Ishikawa (cell line): ENCODE measurements around the gene EXOC3L2.

Source experiments
- CEBPB ChIP-seq: IDR thresholded peaks from 2 replicates; pipeline ENCODE4 v1.6.1; 2012
- CREB1 ChIP-seq: IDR thresholded peaks from 2 replicates; pipeline ENCODE4 v1.6.1; 2012; ENCODE audit warnings: low read depth
- EGR1 ChIP-seq: IDR thresholded peaks from 2 replicates; pipeline ENCODE4 v1.6.1; 2012
- EP300 ChIP-seq: IDR thresholded peaks from 2 replicates; pipeline ENCODE4 v1.6.1; 2012; ENCODE audit warnings: borderline replicate concordance
- FOXM1 ChIP-seq: IDR thresholded peaks from 2 replicates; pipeline ENCODE4 v1.6.1; 2012; ENCODE audit warnings: low read depth, borderline replicate concordance
- MAX ChIP-seq: IDR thresholded peaks from 2 replicates; pipeline ENCODE4 v1.6.1; 2012
- NFIC ChIP-seq: IDR thresholded peaks from 2 replicates; pipeline ENCODE4 v1.6.1; 2012
- RAD21 ChIP-seq: IDR thresholded peaks from 2 replicates; pipeline ENCODE4 v1.6.1; 2012; ENCODE audit warnings: low read depth
- REST ChIP-seq: IDR thresholded peaks from 2 replicates; pipeline ENCODE4 v1.6.1; 2012; ENCODE audit warnings: low read depth, mild to moderate bottlenecking
- TAF1 ChIP-seq: IDR thresholded peaks from 2 replicates; pipeline ENCODE4 v1.6.1; 2012; ENCODE audit warnings: low read depth, mild to moderate bottlenecking
- TCF12 ChIP-seq: IDR thresholded peaks from 2 replicates; pipeline ENCODE4 v1.6.1; 2012; ENCODE audit warnings: low read depth
- TEAD4 ChIP-seq: IDR thresholded peaks from 2 replicates; pipeline ENCODE4 v1.6.1; 2012
- YY1 ChIP-seq: IDR thresholded peaks from 2 replicates; pipeline ENCODE4 v1.6.1; 2012; ENCODE audit warnings: low read depth
- ZBTB7A ChIP-seq: IDR thresholded peaks from 2 replicates; pipeline ENCODE4 v1.6.1; 2012; ENCODE audit warnings: low read depth
- TF ChIP-seq, protein P1 (sequence below): IDR thresholded peaks from 2 replicates; pipeline ENCODE4 v1.6.1; 2012

The EXOC3L2 gene

DNA sequence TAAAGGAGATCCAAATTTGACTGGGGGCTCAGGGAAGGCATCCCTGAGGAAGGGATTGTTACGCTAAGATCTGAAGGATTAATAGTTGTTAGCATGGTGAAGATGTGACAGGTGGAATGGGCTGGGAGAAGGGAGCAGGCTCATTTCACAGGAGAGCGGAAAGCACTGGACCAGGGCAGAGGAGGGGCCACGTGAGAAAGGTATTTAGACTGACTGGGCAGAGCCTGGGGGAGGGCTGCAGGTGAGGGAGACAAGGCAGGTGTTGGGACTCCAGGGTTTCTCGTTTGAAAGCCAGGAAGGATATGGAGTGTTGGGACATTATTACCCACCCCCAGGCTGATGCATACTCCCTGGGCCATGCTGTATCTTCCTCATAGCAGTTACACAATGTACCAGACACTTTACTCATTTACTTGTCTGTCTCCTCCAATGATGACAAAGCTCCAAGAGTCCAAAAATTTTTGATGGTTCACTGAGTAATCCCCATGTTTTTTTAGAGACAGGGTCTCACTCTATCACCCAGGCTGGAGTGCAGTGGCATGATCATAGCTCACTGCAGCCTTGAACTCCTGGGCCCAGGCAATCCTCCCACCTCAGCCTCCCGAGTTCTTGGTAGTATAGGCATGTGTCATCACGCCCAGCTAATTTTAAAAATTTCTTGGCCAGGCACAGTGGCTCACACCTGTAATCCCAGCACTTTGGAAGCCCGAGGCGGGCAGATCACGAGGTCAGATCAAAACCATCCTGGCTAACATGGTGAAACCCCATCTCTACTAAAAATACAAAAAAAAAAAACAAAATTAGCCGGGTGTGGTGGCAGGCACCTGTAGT lies 69.5 kb downstream of the EXOC3L2 start:
- TF ChIP-seq NFIC = no peak
- no peak for TF ChIP-seq FOXM1
- TF ChIP-seq, protein P1, sequence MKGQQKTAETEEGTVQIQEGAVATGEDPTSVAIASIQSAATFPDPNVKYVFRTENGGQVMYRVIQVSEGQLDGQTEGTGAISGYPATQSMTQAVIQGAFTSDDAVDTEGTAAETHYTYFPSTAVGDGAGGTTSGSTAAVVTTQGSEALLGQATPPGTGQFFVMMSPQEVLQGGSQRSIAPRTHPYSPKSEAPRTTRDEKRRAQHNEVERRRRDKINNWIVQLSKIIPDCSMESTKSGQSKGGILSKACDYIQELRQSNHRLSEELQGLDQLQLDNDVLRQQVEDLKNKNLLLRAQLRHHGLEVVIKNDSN = no peak
- TF ChIP-seq CREB1 = no peak
- TF ChIP-seq MAX = no peak
- TF ChIP-seq ZBTB7A = no peak
- TF ChIP-seq EP300 = no peak
- no peak for TF ChIP-seq RAD21
- no peak for TF ChIP-seq TCF12
- no peak for TF ChIP-seq EGR1
- no peak for TF ChIP-seq YY1
- TF ChIP-seq TEAD4 = no peak
- no peak for TF ChIP-seq REST

DNA sequence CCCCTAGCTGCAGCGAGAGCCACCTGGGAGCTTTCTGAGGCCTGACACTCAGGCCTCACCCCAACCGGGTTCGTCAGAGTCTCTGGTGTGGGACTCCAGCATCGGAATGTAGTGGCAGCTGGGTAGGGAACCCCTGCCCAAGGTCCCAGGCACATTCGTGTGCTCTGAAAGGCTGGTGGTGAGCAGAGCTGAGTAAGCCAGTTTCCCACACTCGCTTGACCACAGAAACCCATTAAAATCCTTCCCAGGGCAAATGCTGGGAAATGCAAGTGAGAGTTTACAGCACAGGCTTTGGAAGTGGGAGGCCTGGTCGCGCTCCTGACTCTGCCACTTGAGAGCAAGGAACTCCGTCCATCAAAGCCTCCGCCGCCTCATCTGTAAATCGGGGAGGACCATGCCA lies 71.4 kb downstream of the EXOC3L2 start:
- TF ChIP-seq ZBTB7A (no peak), RAD21 (no peak), FOXM1 (no peak), NFIC (no peak), TCF12 (no peak), EP300 (no peak), YY1 (no peak), REST (no peak), TEAD4 (no peak), CEBPB (no peak), EGR1 (no peak), MAX (no peak), CREB1 (no peak), TAF1 (no peak)
- TF ChIP-seq, protein P1 = no peak

GRCh38 chr19:45172611-45173208 lies 72.5 kb downstream of the EXOC3L2 start:
- TF ChIP-seq YY1 (no peak), ZBTB7A (no peak), CREB1 (no peak), TCF12 (no peak), TAF1 (no peak), TEAD4 (no peak), FOXM1 (no peak), REST (no peak), MAX (no peak), RAD21 (no peak), CEBPB (no peak), EP300 (no peak), NFIC (no peak), EGR1 (no peak)
- TF ChIP-seq, protein P1 = no peak
